GM21619 (cell line): ENCODE measurements around the gene SRGAP2B.
"Not testable (repeated sequence)": the region's sequence is repeated elsewhere in the genome, so short reads cannot be mapped to it uniquely, and the experiment has no call there.

Experiments used
- ATAC-seq: cut with Tn5 transposase; IDR thresholded peaks from one replicate; pipeline ENCODE4 v1.9.1; 2021; ENCODE audit not compliant: unreplicated experiment

The SRGAP2B gene

GRCh38 chr1:145047553-145047952, 47.6 kb downstream of the SRGAP2B start:
- ATAC-seq, result peak; percentile 71

- ATAC-seq, result not testable (repeated sequence)
Measured at GRCh38 chr1:145045571-145046273, 49.4 kb downstream of the SRGAP2B start.

GRCh38 chr1:145041519-145041918, 53.6 kb downstream of the SRGAP2B start:
- peak; percentile 85 for ATAC-seq

GRCh38 chr1:145036019-145036418, 59.1 kb downstream of the SRGAP2B start:
- not testable (repeated sequence) for ATAC-seq

DNA sequence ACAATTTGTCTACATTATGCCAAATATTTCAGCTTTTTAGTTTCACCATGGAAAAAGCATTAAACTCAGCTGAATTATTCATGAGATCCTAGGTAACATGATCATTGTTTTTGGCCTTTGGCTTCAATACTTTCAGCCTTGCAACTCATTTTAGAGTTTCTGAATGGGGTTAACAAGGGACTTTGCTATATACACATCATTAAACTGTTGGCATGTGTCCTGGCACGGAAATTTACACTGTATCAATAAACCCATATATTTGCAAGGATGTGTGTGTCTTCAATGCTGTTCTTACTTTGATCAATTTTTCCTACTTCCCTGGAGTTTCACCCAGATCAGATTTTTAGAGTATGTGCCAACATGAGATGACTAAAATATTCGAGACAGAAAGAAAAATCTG, 61.6 kb downstream of the SRGAP2B start:
- not testable (repeated sequence) for ATAC-seq

GRCh38 chr1:145027251-145027650, 67.9 kb downstream of the SRGAP2B start:
- not testable (repeated sequence) for ATAC-seq

DNA sequence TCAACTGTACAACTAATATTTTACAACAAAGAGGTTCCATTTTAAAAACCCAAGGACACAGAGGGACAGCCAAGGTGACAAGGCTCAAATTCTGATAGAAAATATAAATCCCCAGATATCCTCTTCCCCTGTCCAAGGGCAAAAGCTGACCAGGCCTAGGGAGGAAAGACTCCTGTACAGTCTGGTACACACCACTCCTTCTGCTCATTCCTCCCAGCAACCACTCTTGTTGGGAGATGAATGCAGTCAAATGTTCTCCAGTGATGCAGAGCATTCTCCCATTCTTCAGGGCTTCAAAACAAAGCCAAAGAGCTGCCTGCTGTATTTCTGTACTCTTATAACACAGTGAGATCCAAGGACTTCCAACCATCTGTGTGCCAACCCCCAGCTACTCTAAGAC, 69.8 kb downstream of the SRGAP2B start:
- ATAC-seq, result not testable (repeated sequence)

GRCh38 chr1:145022259-145022658, 72.9 kb downstream of the SRGAP2B start:
- not testable (repeated sequence) for ATAC-seq

DNA sequence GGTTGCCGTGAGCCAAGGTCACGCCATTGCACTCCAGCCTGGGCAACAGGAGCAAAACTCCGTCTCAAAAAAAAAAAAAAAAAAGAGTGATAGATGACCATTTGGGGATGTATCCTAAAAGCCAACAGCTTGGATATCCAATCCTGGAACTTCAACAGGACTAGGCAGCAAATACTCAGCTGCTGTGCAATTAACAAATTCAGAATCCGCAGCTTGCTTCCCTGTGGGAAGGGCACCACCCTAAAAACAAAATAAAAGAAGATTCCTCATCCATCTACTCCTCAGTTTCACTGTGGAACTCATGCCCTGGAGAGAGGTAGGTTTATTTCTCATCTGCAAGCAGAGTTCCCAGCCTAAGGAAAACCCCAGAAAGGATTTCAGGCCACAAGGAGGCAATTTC, 73.4 kb downstream of the SRGAP2B start:
- ATAC-seq, result not testable (repeated sequence)

GRCh38 chr1:145019709-145020108, 75.4 kb downstream of the SRGAP2B start:
- not testable (repeated sequence) for ATAC-seq

GRCh38 chr1:145017725-145018124, 77.4 kb downstream of the SRGAP2B start:
- ATAC-seq, result not testable (repeated sequence)

DNA sequence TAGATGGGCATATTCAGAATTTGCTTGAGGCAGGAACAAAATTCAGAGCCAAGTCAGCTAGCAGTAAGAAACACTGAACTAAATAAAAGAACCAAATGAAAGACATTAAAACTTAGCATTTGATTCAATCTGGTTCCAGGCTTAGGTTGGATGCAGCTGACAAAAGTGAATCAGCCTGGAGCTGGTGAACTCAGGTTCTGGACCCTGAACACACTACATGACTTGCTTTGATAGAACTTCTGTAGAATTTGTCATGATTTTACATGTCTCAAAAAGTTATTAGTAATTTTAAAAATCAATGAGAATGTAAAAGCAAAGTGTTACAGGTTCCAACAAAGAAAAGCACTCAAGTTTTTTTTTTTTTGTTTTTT, 78.7 kb downstream of the SRGAP2B start:
- not testable (repeated sequence) for ATAC-seq

GRCh38 chr1:145015744-145016491, 79.2 kb downstream of the SRGAP2B start:
- ATAC-seq, result not testable (repeated sequence)

- ATAC-seq, result not testable (repeated sequence)
Measured at GRCh38 chr1:145013353-145013752, 81.8 kb downstream of the SRGAP2B start.

- ATAC-seq, result not testable (repeated sequence)
Measured at GRCh38 chr1:145011811-145012210, 83.3 kb downstream of the SRGAP2B start.

DNA sequence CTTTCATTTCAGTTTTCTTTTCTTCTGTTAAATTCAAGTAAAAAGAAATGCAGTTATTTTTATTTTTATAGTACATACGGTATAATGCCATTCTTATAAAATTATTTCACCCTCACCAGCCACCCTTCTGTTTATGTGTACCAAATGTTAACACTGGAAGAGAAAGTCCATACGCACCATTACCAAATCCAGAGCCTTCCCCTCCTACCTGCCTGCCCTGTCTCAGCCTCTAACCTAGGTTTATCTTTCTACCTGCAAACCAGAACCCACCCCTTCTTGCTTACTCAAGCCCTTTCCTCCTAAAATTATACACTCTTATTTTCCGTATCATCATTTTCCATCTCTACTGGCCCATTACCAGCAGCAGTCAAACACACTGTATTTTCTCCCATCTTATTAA, 84.5 kb downstream of the SRGAP2B start:
- not testable (repeated sequence) for ATAC-seq

- peak; percentile 40 for ATAC-seq
Measured at GRCh38 chr1:145009928-145010327, 85.2 kb downstream of the SRGAP2B start.

- peak; percentile 46 for ATAC-seq
Measured at GRCh38 chr1:145008388-145008787, 86.7 kb downstream of the SRGAP2B start.

DNA sequence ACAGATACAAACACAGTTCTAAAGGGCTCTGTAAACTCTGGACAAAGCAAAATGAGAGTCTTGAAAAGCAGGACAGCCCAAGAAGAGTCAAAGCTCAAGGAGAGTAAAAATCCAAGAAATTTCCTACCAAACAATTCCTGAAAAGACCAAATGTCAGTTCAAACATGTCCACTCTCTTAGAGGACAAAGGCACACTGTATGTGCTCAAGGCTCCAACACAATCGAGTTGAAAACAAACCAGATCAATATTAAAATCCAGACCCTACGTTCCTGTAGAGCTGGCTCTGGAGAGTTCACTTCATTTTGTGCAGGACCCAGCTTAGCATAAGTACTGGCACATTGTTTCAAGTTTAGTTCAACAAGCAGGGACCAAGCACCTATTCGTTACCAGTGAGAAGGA, 90.0 kb downstream of the SRGAP2B start:
- not testable (repeated sequence) for ATAC-seq

DNA sequence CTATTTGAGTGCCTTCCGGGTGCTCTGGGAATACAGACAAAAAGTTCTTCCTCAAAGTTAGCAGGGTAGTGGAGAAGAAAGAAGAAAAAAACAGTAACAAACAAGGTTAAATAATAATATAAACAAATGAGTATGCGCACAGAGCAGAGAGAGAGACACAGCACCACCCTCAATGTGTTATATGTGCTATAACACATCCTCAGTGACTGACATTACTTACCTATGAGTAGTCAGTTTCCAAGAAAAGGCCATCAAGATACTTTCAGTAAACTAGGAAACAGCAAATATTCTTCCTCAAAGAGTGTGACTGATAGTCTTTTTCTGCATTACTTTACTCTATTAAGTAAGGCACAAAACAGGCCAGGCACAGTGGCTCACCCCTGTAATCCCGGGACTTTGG, 93.7 kb downstream of the SRGAP2B start:
- not testable (repeated sequence) for ATAC-seq

DNA sequence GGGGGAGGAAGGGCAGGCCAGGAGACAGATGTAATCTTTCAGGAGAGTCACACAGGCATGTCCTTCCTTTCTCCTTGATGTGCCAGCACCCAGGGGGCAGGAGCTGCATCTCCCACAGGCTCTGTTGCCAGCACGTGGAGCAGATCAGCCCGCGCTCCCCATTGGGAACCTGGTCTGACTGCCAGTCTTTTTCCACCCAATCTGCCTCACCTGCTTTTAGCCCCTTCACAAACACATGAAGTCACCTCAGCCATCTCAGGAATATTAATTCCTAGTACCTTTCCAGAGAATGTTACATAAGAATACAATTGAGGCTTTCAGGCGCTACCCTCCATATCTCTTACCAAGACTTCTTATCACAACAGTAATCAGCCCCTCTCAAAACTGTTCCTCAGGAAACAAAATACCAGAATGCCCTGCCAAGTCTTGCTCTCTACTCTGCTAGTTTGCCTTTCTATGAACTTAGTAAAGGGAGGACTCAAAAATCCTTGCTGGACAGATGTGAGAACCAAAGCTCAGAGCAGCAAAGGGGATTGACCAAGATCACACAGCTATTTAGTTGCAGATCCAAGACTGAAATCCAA, 94.3 kb downstream of the SRGAP2B start:
- not testable (repeated sequence) for ATAC-seq
